Endothelial cell of umbilical vein (primary cell): ENCODE measurements around the gene CEP152.

Experiments
- EZH2 ChIP-seq: IDR thresholded peaks from 2 replicates; pipeline ENCODE4 v1.6.1; 2012; ENCODE audit warnings: borderline replicate concordance, low read depth, mild to moderate bottlenecking, moderate library complexity, low read length, inconsistent platforms; ENCODE audit not compliant: severe bottlenecking
- POLR2A ChIP-seq: IDR thresholded peaks from 2 replicates; pipeline ENCODE4 v1.6.1; 2012; ENCODE audit warnings: low read depth, mild to moderate bottlenecking, control low read depth, low read length
- POLR2AphosphoS5 ChIP-seq: IDR thresholded peaks from 2 replicates; pipeline ENCODE4 v1.6.1; 2012; ENCODE audit warnings: low read depth, mild to moderate bottlenecking, control low read depth, low read length, moderate library complexity; ENCODE audit not compliant: insufficient read depth
- TF ChIP-seq, protein P1 (sequence below), 2 donors: IDR thresholded peaks; 1 replicate in 1 of 2; 2 replicates in 1 of 2; pipeline ENCODE4 v1.5.1; 2011; ENCODE audit warnings: low read length in 2 of 2, mild to moderate bottlenecking in 2 of 2, moderate library complexity in 2 of 2, control low read depth in 1 of 2, inconsistent platforms in 1 of 2, low read depth in 1 of 2; ENCODE audit not compliant: insufficient read depth in 1 of 2; ENCODE audit errors: extremely low read depth in 1 of 2

DNA sequence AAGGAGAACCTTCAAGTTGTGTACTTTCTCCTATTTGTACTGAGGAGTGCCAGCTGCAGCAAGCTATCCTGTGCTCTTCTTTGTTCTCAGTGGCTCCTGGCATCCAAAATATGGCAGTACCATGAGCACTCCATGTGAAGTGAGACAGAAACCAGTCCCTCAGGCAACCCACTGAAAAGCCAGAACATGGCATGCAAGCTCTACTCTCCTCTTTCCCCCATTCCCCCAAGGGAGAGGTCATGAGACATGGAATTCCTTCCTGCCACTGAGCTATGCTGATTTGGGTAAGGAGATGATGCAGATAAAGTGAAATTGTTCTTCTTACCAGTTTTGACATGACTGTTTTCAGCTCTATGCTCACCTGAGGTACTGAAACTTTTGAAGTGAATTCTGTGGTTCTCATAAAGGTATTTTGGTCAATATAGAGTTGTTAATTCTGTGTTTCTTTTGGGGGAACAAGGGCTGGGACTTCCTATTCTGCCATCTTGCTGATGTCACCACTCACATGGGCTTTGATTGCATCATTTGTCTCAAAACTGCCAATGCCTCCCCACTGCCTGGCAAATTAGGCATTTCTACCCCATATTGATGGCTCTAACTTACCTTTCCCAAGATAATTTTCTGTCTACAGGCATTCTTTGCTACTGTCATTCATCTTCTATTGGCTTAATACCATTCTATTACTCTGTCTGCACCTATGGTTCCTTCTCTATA lies 22.8 kb upstream of the CEP152 start:
- TF ChIP-seq, protein P1, sequence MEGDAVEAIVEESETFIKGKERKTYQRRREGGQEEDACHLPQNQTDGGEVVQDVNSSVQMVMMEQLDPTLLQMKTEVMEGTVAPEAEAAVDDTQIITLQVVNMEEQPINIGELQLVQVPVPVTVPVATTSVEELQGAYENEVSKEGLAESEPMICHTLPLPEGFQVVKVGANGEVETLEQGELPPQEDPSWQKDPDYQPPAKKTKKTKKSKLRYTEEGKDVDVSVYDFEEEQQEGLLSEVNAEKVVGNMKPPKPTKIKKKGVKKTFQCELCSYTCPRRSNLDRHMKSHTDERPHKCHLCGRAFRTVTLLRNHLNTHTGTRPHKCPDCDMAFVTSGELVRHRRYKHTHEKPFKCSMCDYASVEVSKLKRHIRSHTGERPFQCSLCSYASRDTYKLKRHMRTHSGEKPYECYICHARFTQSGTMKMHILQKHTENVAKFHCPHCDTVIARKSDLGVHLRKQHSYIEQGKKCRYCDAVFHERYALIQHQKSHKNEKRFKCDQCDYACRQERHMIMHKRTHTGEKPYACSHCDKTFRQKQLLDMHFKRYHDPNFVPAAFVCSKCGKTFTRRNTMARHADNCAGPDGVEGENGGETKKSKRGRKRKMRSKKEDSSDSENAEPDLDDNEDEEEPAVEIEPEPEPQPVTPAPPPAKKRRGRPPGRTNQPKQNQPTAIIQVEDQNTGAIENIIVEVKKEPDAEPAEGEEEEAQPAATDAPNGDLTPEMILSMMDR (IDR thresholded peaks at IDR 0.05; ENCODE audit: extremely low read depth in 1 of 2, insufficient read depth in 1 of 2, low read depth in 1 of 2, low read length in 2 of 2): no peak
- TF ChIP-seq POLR2A: no peak
- TF ChIP-seq POLR2AphosphoS5: no peak
- TF ChIP-seq EZH2: no peak
